K562 (cell line): ENCODE results near the gene OSBPL3. TPM values are rescaled to one million over a fixed set of nuclear protein-coding genes. Genes with fewer than 3 reads are reported as not detected.

Experiments used
- BCLAF1 ChIP-seq, 2 experiments: fragments of 450-650 bp in 1 of 2; IDR thresholded peaks; 2 replicates each; pipeline ENCODE4 v1.6.1; 2011 to 2017; ENCODE audit warnings: low read depth in 2 of 2, antibody characterized with exemption in 1 of 2, borderline replicate concordance in 1 of 2, low read length in 1 of 2, mild to moderate bottlenecking in 1 of 2, mixed read lengths in 1 of 2; ENCODE audit not compliant: control insufficient read depth in 1 of 2
- CBX1 ChIP-seq: sonication (generic); IDR thresholded peaks from 2 replicates; pipeline ENCODE4 v1.6.1; 2016; ENCODE audit warnings: antibody characterized with exemption, low read depth, mild to moderate bottlenecking
- CBX2 ChIP-seq: fragments of 200-600 bp; sonication (generic); IDR thresholded peaks from one replicate; pipeline ENCODE4 v1.6.1; 2012; ENCODE audit warnings: mild to moderate bottlenecking, low read length, inconsistent platforms; ENCODE audit not compliant: insufficient read depth, poor library complexity, severe bottlenecking
- DACH1 ChIP-seq: fragments of 450-650 bp; IDR thresholded peaks from 2 replicates; pipeline ENCODE4 v1.6.1; 2018; ENCODE audit not compliant: partially characterized antibody
- E2F5 ChIP-seq: sonication (generic); formaldehyde crosslinking; IDR thresholded peaks from 2 replicates; pipeline ENCODE4 v1.8.0; 2022; ENCODE audit warnings: mild to moderate bottlenecking, missing genetic modification reagents
- EHMT2 ChIP-seq: fragments of 450-650 bp; IDR thresholded peaks from 2 replicates; pipeline ENCODE4 v1.6.1; 2018; ENCODE audit warnings: antibody characterized with exemption
- GABPB1 ChIP-seq: sonication (generic); formaldehyde crosslinking; IDR thresholded peaks from 2 replicates; pipeline ENCODE4 v1.8.0; 2022; ENCODE audit warnings: mild to moderate bottlenecking, missing genetic modification reagents
- GATAD2B ChIP-seq: fragments of 450-650 bp; IDR thresholded peaks from 2 replicates; pipeline ENCODE4 v1.6.1; 2017; ENCODE audit warnings: mild to moderate bottlenecking, borderline replicate concordance
- HDGF ChIP-seq: fragments of 450-650 bp; IDR thresholded peaks from 2 replicates; pipeline ENCODE4 v1.6.1; 2016
- LCOR ChIP-seq: sonication (generic); formaldehyde crosslinking; IDR thresholded peaks from 2 replicates; pipeline ENCODE4 v1.8.0; 2022; ENCODE audit warnings: mild to moderate bottlenecking, missing genetic modification reagents
- MCM3 ChIP-seq: fragments of 450-650 bp; IDR thresholded peaks from 2 replicates; pipeline ENCODE4 v1.6.1; 2016
- NBN ChIP-seq: fragments of 450-650 bp; IDR thresholded peaks from 2 replicates; pipeline ENCODE4 v1.6.1; 2016; ENCODE audit warnings: low read depth, mild to moderate bottlenecking
- NCOA6 ChIP-seq: fragments of 450-650 bp; IDR thresholded peaks from 2 replicates; pipeline ENCODE4 v1.6.1; 2017; ENCODE audit warnings: mild to moderate bottlenecking
- NKRF ChIP-seq: fragments of 450-650 bp; IDR thresholded peaks from 2 replicates; pipeline ENCODE4 v1.6.1; 2016; ENCODE audit warnings: borderline replicate concordance
- NR0B1 ChIP-seq: fragments of 450-650 bp; IDR thresholded peaks from one replicate; pipeline ENCODE4 v1.6.1; 2018; ENCODE audit warnings: mild to moderate bottlenecking, moderate library complexity; ENCODE audit not compliant: partially characterized antibody
- PHB ChIP-seq: fragments of 250-450 bp; sonication (Bioruptor Pico); IDR thresholded peaks from 2 replicates; pipeline ENCODE4 v1.5.0; 2021
- SRSF3 ChIP-seq: fragments of 200-400 bp; formaldehyde crosslinking; IDR thresholded peaks from 2 replicates; pipeline ENCODE4 v1.6.1; 2016; ENCODE audit warnings: mild to moderate bottlenecking, low read length, moderate library complexity; ENCODE audit not compliant: insufficient read depth
- TAF9B ChIP-seq: fragments of 450-650 bp; IDR thresholded peaks from 2 replicates; pipeline ENCODE4 v1.6.1; 2018; ENCODE audit warnings: mild to moderate bottlenecking; ENCODE audit not compliant: partially characterized antibody
- ZFPM2 ChIP-seq: fragments of 250-450 bp; sonication (Bioruptor Pico); IDR thresholded peaks from 2 replicates; pipeline ENCODE4 v1.5.1; 2022; ENCODE audit warnings: mild to moderate bottlenecking
- ZNF174 ChIP-seq: fragments of 250-450 bp; sonication (Bioruptor Pico); IDR thresholded peaks from 2 replicates; pipeline ENCODE4 v1.4.0; 2020; ENCODE audit warnings: mild to moderate bottlenecking
- ZNF197 ChIP-seq: fragments of 200-800 bp; sonication (Bioruptor generic); IDR thresholded peaks from 2 replicates; pipeline ENCODE4 v1.6.1; 2016; ENCODE audit warnings: low read depth, missing genetic modification characterization, missing compliant biosample characterization
- ZNF408 ChIP-seq: fragments of 250-450 bp; sonication (Bioruptor Pico); IDR thresholded peaks from 2 replicates; pipeline ENCODE4 v1.4.0; 2020; ENCODE audit warnings: low read depth, mild to moderate bottlenecking, moderate library complexity
- ZNF507 ChIP-seq: conservative IDR thresholded peaks from 2 replicates; pipeline ENCODE4 v1.6.1; 2017; ENCODE audit warnings: missing genetic modification characterization, missing compliant biosample characterization
- ZNF584 ChIP-seq: fragments of 200-800 bp; sonication (Bioruptor generic); IDR thresholded peaks from 2 replicates; pipeline ENCODE4 v1.6.1; 2016; ENCODE audit warnings: low read depth, mild to moderate bottlenecking, missing genetic modification characterization, missing compliant biosample characterization
- polyA plus RNA-seq, 8 experiments: library from polyadenylated mRNA; depleted of rRNA in 4 of 8; stranded (reverse) in 5 of 8; unstranded in 3 of 8; fragments of >200 nt; fragmentation: Nextera tagmentation in 2 of 8; fragmentation: Illumina TruSeq in 1 of 8; extraction: Ambion mirVana in 2 of 8; extraction: Trizol in 1 of 8; gene quantifications; 2 replicates each; pipeline versions ENCODE4 v1.2.1 to v1.2.3, GENCODE V29; 2011 to 2014; ENCODE audit warnings: inconsistent platforms in 1 of 8, missing spikeins in 1 of 8
- total RNA-seq, 7 experiments: library from RNA; depleted of rRNA in 6 of 7; stranded (reverse); fragments of >200 nt in 6 of 7; fragmentation: Illumina TruSeq in 2 of 7; extraction: Trizol in 2 of 7; gene quantifications; 2 replicates each; pipeline versions ENCODE4 v1.2.1 to v1.2.3, GENCODE V29; 2011 to 2021; ENCODE audit warnings: low replicate concordance in 1 of 7

The OSBPL3 gene
- total and polyA plus RNA-seq, 9 of the 15 experiments (the other 6 are each of a cell fraction or from before 2014, with no cell fraction given) = 4.8 to 37.2 (median 26.5) TPM

- TF ChIP-seq ZNF584 (no peak), HDGF (0 out of 2 replicates have a peak, but pooled peaks have one; percentile 79), ZNF507 (tag) (no peak), ZNF197 (CRISPR knock-in tag) (no peak), SRSF3 (no peak), ZNF408 (no peak), DACH1 (peak; percentile 24), NBN (0 out of 2 replicates have a peak, but pooled peaks have one; percentile 73), CBX2 (no peak), TAF9B (peak; percentile 38), EHMT2 (peak; percentile 75; the same call in 1 of the 2 replicates), LCOR (CRISPR knock-in tag) (no peak), E2F5 (CRISPR knock-in tag) (no peak), PHB (no peak), ZFPM2 (no peak), MCM3 (no peak), NCOA6 (no peak), NR0B1 (no peak), CBX1 (no peak), GATAD2B (no peak), NKRF (no peak), ZNF174 (CRISPR knock-in tag) (no peak), GABPB1 (CRISPR knock-in tag) (no peak), BCLAF1 (IDR thresholded peaks at IDR 0.05; ENCODE audit: borderline replicate concordance in 1 of 2, control insufficient read depth in 1 of 2, low read depth in 2 of 2, low read length in 1 of 2) (no peak)
These were observed 72.6 kb downstream of the OSBPL3 start (continued) for GRCh38 chr7:24907311-24907886.
